SH-SY5Y (cell line): ENCODE measurements around the gene RAB40B.

Experiments
- GATA2 ChIP-seq: IDR thresholded peaks from 2 replicates; pipeline ENCODE4 v1.6.1; 2011; ENCODE audit warnings: mild to moderate bottlenecking, low read depth, low read length
- GATA3 ChIP-seq: IDR thresholded peaks from 2 replicates; pipeline ENCODE4 v1.6.1; 2011; ENCODE audit warnings: low read depth, mild to moderate bottlenecking, low read length, moderate library complexity

DNA sequence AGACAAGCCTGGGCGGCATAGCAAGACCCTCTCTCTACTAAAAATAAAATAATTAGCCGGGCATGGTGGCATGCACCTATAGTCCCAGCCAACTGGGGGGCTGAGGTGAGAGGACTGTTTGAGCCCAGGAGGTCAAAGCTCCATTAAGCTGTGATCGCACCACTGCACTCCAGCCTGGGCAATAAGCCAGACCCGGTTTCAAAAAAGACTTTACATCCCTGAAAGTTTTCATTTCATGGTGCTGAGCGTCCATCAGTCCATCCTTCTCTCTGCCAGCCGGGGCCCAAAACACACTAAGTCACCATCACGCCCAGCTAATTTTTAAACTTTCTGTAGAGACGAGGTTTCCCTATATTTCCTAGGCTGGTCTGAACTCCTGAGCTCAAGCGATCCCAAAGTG is 10.6 kb downstream of the RAB40B start:
- TF ChIP-seq GATA3 (no peak), GATA2 (no peak)
